Stomach smooth muscle (tissue), 2 donors: ENCODE results near the gene EFCAB6.

ENCODE experiments used
- H3K27ac ChIP-seq: one replicate; pipeline ENCODE4 v1.7.0; 2013; ENCODE audit warnings: mild to moderate bottlenecking, low read length, inconsistent platforms
- H3K27me3 ChIP-seq, 2 donors: one replicate each; pipeline ENCODE4 v1.7.0; 2013; ENCODE audit warnings: low read length in 2 of 2; ENCODE audit not compliant: insufficient read depth in 2 of 2, control insufficient read depth in 1 of 2
- H3K36me3 ChIP-seq, 2 donors: one replicate each; pipeline ENCODE4 v1.7.0; 2013; ENCODE audit warnings: low read length in 2 of 2; ENCODE audit not compliant: control insufficient read depth in 2 of 2, insufficient read depth in 2 of 2
- H3K4me1 ChIP-seq: one replicate; pipeline ENCODE4 v1.7.0; 2013; ENCODE audit warnings: low read length; ENCODE audit not compliant: control insufficient read depth, insufficient read depth
- H3K4me3 ChIP-seq, 2 donors: one replicate each; pipeline ENCODE4 v1.7.0; 2013; ENCODE audit warnings: low read length in 2 of 2
- H3K9ac ChIP-seq, 2 donors: one replicate each; pipeline ENCODE4 v1.7.0; 2013; ENCODE audit warnings: low read length in 2 of 2, mild to moderate bottlenecking in 1 of 2
- H3K9me3 ChIP-seq, 2 donors: one replicate each; pipeline ENCODE4 v1.7.0; 2013; ENCODE audit warnings: low read length in 2 of 2; ENCODE audit not compliant: control insufficient read depth in 2 of 2
- donor health status: healthy.
- donor health status: Pancreatic carcinoma.

Gene EFCAB6

GRCh38 chr22:43847376-43848289, 35.5 kb upstream of the EFCAB6 start:
- Histone ChIP-seq H3K9ac (no peak overlapping the region), H3K36me3 (no peaks in the 10 kb centered on the region), H3K4me3 (no peak overlapping the region), H3K4me1 (no peaks in the 10 kb centered on the region), H3K27ac (no peak overlapping the region), H3K27me3 (peaks cover 4 to 8% of the 10 kb centered on the region in 2 donors), H3K9me3 (no peaks in the 10 kb centered on the region)

GRCh38 chr22:43846966-43847365, 34.9 kb upstream of the EFCAB6 start:
- H3K36me3 ChIP-seq = no peaks in the 10 kb centered on the region
- H3K4me3 ChIP-seq = no peak overlapping the region
- no peaks in the 10 kb centered on the region for H3K9me3 ChIP-seq
- no peak overlapping the region for H3K9ac ChIP-seq
- peaks cover 4 to 8% of the 10 kb centered on the region in 2 donors for H3K27me3 ChIP-seq
- no peaks in the 10 kb centered on the region for H3K4me1 ChIP-seq
- H3K27ac ChIP-seq = no peak overlapping the region

- Histone ChIP-seq H3K4me3 (no peak overlapping the region), H3K4me1 (no peaks in the 10 kb centered on the region), H3K9ac (no peak overlapping the region), H3K27ac (no peak overlapping the region), H3K36me3 (no peaks in the 10 kb centered on the region), H3K27me3 (peaks cover 4 to 5% of the 10 kb centered on the region in 2 donors), H3K9me3 (no peaks in the 10 kb centered on the region)
These were observed 33.9 kb upstream of the EFCAB6 start for GRCh38 chr22:43845981-43846380.

GRCh38 chr22:43844560-43845545, 32.7 kb upstream of the EFCAB6 start:
- Histone ChIP-seq H3K36me3 (no peaks in the 10 kb centered on the region), H3K27me3 (peaks cover 2 to 4% of the 10 kb centered on the region in 2 donors), H3K9me3 (no peaks in the 10 kb centered on the region), H3K27ac (no peak overlapping the region), H3K4me1 (no peaks in the 10 kb centered on the region), H3K4me3 (no peak overlapping the region), H3K9ac (no peak overlapping the region)

- Histone ChIP-seq H3K9me3 (no peaks in the 10 kb centered on the region), H3K4me3 (no peak overlapping the region), H3K4me1 (no peaks in the 10 kb centered on the region), H3K9ac (no peak overlapping the region), H3K36me3 (no peaks in the 10 kb centered on the region), H3K27ac (no peak overlapping the region), H3K27me3 (peaks cover 2 to 4% of the 10 kb centered on the region in 2 donors)
These were observed 31.9 kb upstream of the EFCAB6 start for GRCh38 chr22:43843783-43844530.

- Histone ChIP-seq H3K36me3 (no peaks in the 10 kb centered on the region), H3K27ac (no peak overlapping the region), H3K4me1 (no peaks in the 10 kb centered on the region)
These were observed 29.6 kb upstream of the EFCAB6 start for GRCh38 chr22:43841742-43842141.

GRCh38 chr22:43840851-43841250, 28.7 kb upstream of the EFCAB6 start:
- Histone ChIP-seq H3K27me3 (peaks cover 0 to 2% of the 10 kb centered on the region in 2 donors), H3K4me3 (no peak overlapping the region)

More at GRCh38 chr22:43841742-43842141, 29.6 kb upstream of the EFCAB6 start:
- no peak overlapping the region for H3K9ac ChIP-seq
- no peak overlapping the region for H3K4me3 ChIP-seq
- peaks cover 0 to 2% of the 10 kb centered on the region in 2 donors for H3K27me3 ChIP-seq
- H3K9me3 ChIP-seq = no peaks in the 10 kb centered on the region

GRCh38 chr22:43840431-43840830, 28.3 kb upstream of the EFCAB6 start:
- Histone ChIP-seq H3K27ac (no peak overlapping the region), H3K36me3 (no peaks in the 10 kb centered on the region), H3K9ac (no peak overlapping the region), H3K27me3 (peaks cover 0 to 6% of the 10 kb centered on the region in 2 donors), H3K4me3 (no peak overlapping the region), H3K4me1 (no peaks in the 10 kb centered on the region), H3K9me3 (no peaks in the 10 kb centered on the region)

More at GRCh38 chr22:43840851-43841250, 28.7 kb upstream of the EFCAB6 start:
- Histone ChIP-seq H3K9ac (no peak overlapping the region), H3K9me3 (no peaks in the 10 kb centered on the region), H3K36me3 (no peaks in the 10 kb centered on the region), H3K27ac (no peak overlapping the region), H3K4me1 (no peaks in the 10 kb centered on the region)

- H3K9ac ChIP-seq = no peak overlapping the region
- H3K4me1 ChIP-seq = no peaks in the 10 kb centered on the region
- no peaks in the 10 kb centered on the region for H3K9me3 ChIP-seq
- H3K4me3 ChIP-seq = no peak overlapping the region
- peaks cover 0 to 8% of the 10 kb centered on the region in 2 donors for H3K27me3 ChIP-seq
- no peaks in the 10 kb centered on the region for H3K36me3 ChIP-seq
- no peak overlapping the region for H3K27ac ChIP-seq
These were observed 27.7 kb upstream of the EFCAB6 start for GRCh38 chr22:43839781-43840180.
